ENCODE data around the gene FAM13A.
"Not testable (repeated sequence)": the region's sequence is repeated elsewhere in the genome, so short reads cannot be mapped to it uniquely, and the experiment has no call there.

DNA sequence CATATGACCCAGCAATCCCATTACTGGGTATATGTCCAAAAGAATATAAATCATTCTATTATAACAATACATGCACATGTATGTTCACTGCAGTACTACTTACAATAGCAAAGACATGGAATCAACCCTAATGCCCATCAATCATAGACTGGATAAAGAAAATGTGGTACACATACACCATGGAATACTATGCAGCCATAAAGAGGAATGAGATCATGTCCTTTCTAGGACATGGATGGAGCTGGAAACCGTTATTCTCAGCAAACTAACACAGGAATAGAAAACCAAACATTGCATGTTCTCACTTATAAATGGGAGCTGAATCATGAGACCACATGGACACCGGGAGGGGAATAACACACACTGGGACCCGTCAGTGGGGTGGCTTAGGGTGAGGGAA, 152.7 kb downstream of the FAM13A start:
- TF ChIP-seq CTCF, POLR2A (IDR thresholded peaks at IDR 0.05): not testable (repeated sequence)

All from suprapubic skin (tissue), 3 donors.